NB4 (cell line): ENCODE data around the gene STKLD1.

Experiments
- CTCF ChIP-seq: IDR thresholded peaks from one replicate; pipeline ENCODE4 v1.5.1; 2012; ENCODE audit warnings: low read depth, low read length
- MAX ChIP-seq: IDR thresholded peaks from 2 replicates; pipeline ENCODE4 v1.6.1; 2011; ENCODE audit warnings: low read depth, low read length
- POLR2A ChIP-seq: IDR thresholded peaks from 2 replicates; pipeline ENCODE4 v1.6.1; 2011; ENCODE audit warnings: mild to moderate bottlenecking; ENCODE audit not compliant: insufficient read length; ENCODE audit errors: extremely low read depth

GRCh38 chr9:133362359-133363044 is 13.7 kb upstream of the STKLD1 start:
- TF ChIP-seq CTCF (no peak), POLR2A (no peak), MAX (no peak)
